IgD-negative memory B cell (primary cell): Measurements from ENCODE around the gene SETD4. TPM values are rescaled to one million over a fixed set of nuclear protein-coding genes. Genes with fewer than 3 reads are reported as not detected.

Experiments
- H3K27ac Mint-ChIP-seq, 3 donors: one replicate each; pipeline ENCODE4 v1.8.0; 2020 to 2022; ENCODE audit warnings: mild to moderate bottlenecking in 3 of 3, mixed read lengths in 3 of 3, moderate library complexity in 1 of 3
- H3K27me3 Mint-ChIP-seq: one replicate; pipeline ENCODE4 v1.8.0; 2021; ENCODE audit warnings: mixed read lengths
- H3K36me3 Mint-ChIP-seq: one replicate; pipeline ENCODE4 v1.8.0; 2020; ENCODE audit warnings: mild to moderate bottlenecking, mixed read lengths
- H3K4me1 Mint-ChIP-seq, 3 donors: one replicate each; pipeline ENCODE4 v1.8.0; 2020 to 2022; ENCODE audit warnings: mixed read lengths in 3 of 3, mild to moderate bottlenecking in 1 of 3
- H3K4me3 Mint-ChIP-seq, 4 donors: one replicate each; pipeline ENCODE4 v1.8.0; 2020 to 2022; ENCODE audit warnings: mild to moderate bottlenecking in 4 of 4, mixed read lengths in 4 of 4, moderate library complexity in 3 of 4
- H3K9me3 Mint-ChIP-seq, 3 donors: one replicate each; pipeline ENCODE4 v1.8.0; 2020 to 2021; ENCODE audit warnings: mixed read lengths in 3 of 3, mild to moderate bottlenecking in 1 of 3
- polyA plus RNA-seq: library from polyadenylated mRNA; unstranded; fragments of 300-500 nt; fragmentation: Illumina TruSeq; gene quantifications from one replicate; pipeline ENCODE4 v1.2.3, GENCODE V29; 2021

The SETD4 gene
- polyA plus RNA-seq, 1 donor from 2014 or later: 13.6 TPM

GRCh38 chr21:36022427-36023091 is 37.8 kb downstream of the SETD4 start:
- Mint-ChIP-seq H3K4me3 (no peak overlapping the region), H3K27me3 (peaks cover 3% of the 10 kb centered on the region), H3K4me1 (peaks cover 2 to 16% (median 6%) of the 10 kb centered on the region in 3 donors), H3K36me3 (no peaks in the 10 kb centered on the region), H3K27ac (no peak overlapping the region), H3K9me3 (peaks cover 0 to 5% (median 0%) of the 10 kb centered on the region in 3 donors)

GRCh38 chr21:36021251-36021837 is 39.0 kb downstream of the SETD4 start:
- Mint-ChIP-seq H3K4me3 (peak overlapping the region in 2 of 4 donors; percentile 30 to 31), H3K4me1 (peaks cover 2 to 16% (median 6%) of the 10 kb centered on the region in 3 donors), H3K27me3 (peaks cover 3% of the 10 kb centered on the region), H3K36me3 (no peaks in the 10 kb centered on the region), H3K27ac (no peak overlapping the region), H3K9me3 (peaks cover 0 to 5% (median 0%) of the 10 kb centered on the region in 3 donors)

- H3K27me3 Mint-ChIP-seq: peaks cover 25% of the 10 kb centered on the region
- no peaks in the 10 kb centered on the region for H3K9me3 Mint-ChIP-seq
- H3K4me3 Mint-ChIP-seq: no peak overlapping the region
- H3K36me3 Mint-ChIP-seq: peaks cover 2% of the 10 kb centered on the region
- H3K27ac Mint-ChIP-seq: no peak overlapping the region
- no peaks in the 10 kb centered on the region for H3K4me1 Mint-ChIP-seq
These were observed 45.3 kb downstream of the SETD4 start for GRCh38 chr21:36015045-36015444.

GRCh38 chr21:36010801-36011200 is 49.5 kb downstream of the SETD4 start:
- H3K9me3 Mint-ChIP-seq: no peaks in the 10 kb centered on the region

GRCh38 chr21:36008505-36008904 is 51.8 kb downstream of the SETD4 start:
- Mint-ChIP-seq H3K27me3 (peaks cover 14% of the 10 kb centered on the region), H3K36me3 (peaks cover 3% of the 10 kb centered on the region), H3K9me3 (no peaks in the 10 kb centered on the region), H3K27ac (no peak overlapping the region), H3K4me1 (no peaks in the 10 kb centered on the region), H3K4me3 (peak overlapping the region in 1 of 4 donors; percentile 43)

More at GRCh38 chr21:36010801-36011200, 49.5 kb downstream of the SETD4 start:
- no peak overlapping the region for H3K4me3 Mint-ChIP-seq
- H3K27me3 Mint-ChIP-seq: peaks cover 22% of the 10 kb centered on the region
- H3K36me3 Mint-ChIP-seq: peaks cover 2% of the 10 kb centered on the region
- H3K4me1 Mint-ChIP-seq: no peaks in the 10 kb centered on the region
- no peak overlapping the region for H3K27ac Mint-ChIP-seq

GRCh38 chr21:36005879-36006400 is 54.4 kb downstream of the SETD4 start:
- peaks cover 8% of the 10 kb centered on the region for H3K36me3 Mint-ChIP-seq
- peak overlapping the region in 1 of 3 donors; percentile 43 for H3K27ac Mint-ChIP-seq
- H3K4me3 Mint-ChIP-seq: no peak overlapping the region
- H3K9me3 Mint-ChIP-seq: peaks cover 0 to 5% (median 2%) of the 10 kb centered on the region in 3 donors
- H3K27me3 Mint-ChIP-seq: peaks cover 7% of the 10 kb centered on the region
- no peaks in the 10 kb centered on the region for H3K4me1 Mint-ChIP-seq

GRCh38 chr21:36005018-36005417 is 55.3 kb downstream of the SETD4 start:
- H3K36me3 Mint-ChIP-seq: peaks cover 8% of the 10 kb centered on the region
- H3K4me3 Mint-ChIP-seq: no peak overlapping the region
- no peaks in the 10 kb centered on the region for H3K4me1 Mint-ChIP-seq
- H3K27ac Mint-ChIP-seq: no peak overlapping the region
- peaks cover 4% of the 10 kb centered on the region for H3K27me3 Mint-ChIP-seq
- H3K9me3 Mint-ChIP-seq: peaks cover 1 to 5% (median 2%) of the 10 kb centered on the region in 3 donors

GRCh38 chr21:36004441-36004840 is 55.9 kb downstream of the SETD4 start:
- Mint-ChIP-seq H3K27me3 (peaks cover 4% of the 10 kb centered on the region), H3K4me1 (no peaks in the 10 kb centered on the region), H3K4me3 (no peak overlapping the region), H3K9me3 (peaks cover 2 to 5% (median 5%) of the 10 kb centered on the region in 3 donors), H3K36me3 (peaks cover 8% of the 10 kb centered on the region), H3K27ac (no peak overlapping the region)

GRCh38 chr21:36003776-36004175 is 56.5 kb downstream of the SETD4 start:
- Mint-ChIP-seq H3K27me3 (peaks cover 7% of the 10 kb centered on the region), H3K4me1 (no peaks in the 10 kb centered on the region), H3K4me3 (no peak overlapping the region), H3K36me3 (peaks cover 8% of the 10 kb centered on the region), H3K9me3 (peaks cover 2 to 5% (median 5%) of the 10 kb centered on the region in 3 donors), H3K27ac (no peak overlapping the region)

GRCh38 chr21:35996217-35996616 is 64.1 kb downstream of the SETD4 start:
- no peak overlapping the region for H3K4me3 Mint-ChIP-seq
- no peak overlapping the region for H3K27ac Mint-ChIP-seq
- H3K36me3 Mint-ChIP-seq: no peaks in the 10 kb centered on the region
- H3K27me3 Mint-ChIP-seq: peaks cover 21% of the 10 kb centered on the region
- H3K4me1 Mint-ChIP-seq: no peaks in the 10 kb centered on the region
- peaks cover 0 to 5% (median 0%) of the 10 kb centered on the region in 3 donors for H3K9me3 Mint-ChIP-seq

GRCh38 chr21:35995522-35996088 is 64.7 kb downstream of the SETD4 start:
- Mint-ChIP-seq H3K36me3 (no peaks in the 10 kb centered on the region), H3K27me3 (peaks cover 21% of the 10 kb centered on the region), H3K9me3 (peaks cover 0 to 5% (median 0%) of the 10 kb centered on the region in 3 donors), H3K4me1 (no peaks in the 10 kb centered on the region), H3K4me3 (no peak overlapping the region), H3K27ac (no peak overlapping the region)

- H3K27ac Mint-ChIP-seq: no peak overlapping the region
- peak overlapping the region in 1 of 4 donors; percentile 12 for H3K4me3 Mint-ChIP-seq
- H3K36me3 Mint-ChIP-seq: no peaks in the 10 kb centered on the region
- peaks cover 21% of the 10 kb centered on the region for H3K27me3 Mint-ChIP-seq
- no peaks in the 10 kb centered on the region for H3K4me1 Mint-ChIP-seq
- H3K9me3 Mint-ChIP-seq: peaks cover 0 to under 1% (median 0%) of the 10 kb centered on the region in 3 donors
These were observed 65.7 kb downstream of the SETD4 start for GRCh38 chr21:35994613-35995012.

GRCh38 chr21:35993875-35994490 is 66.3 kb downstream of the SETD4 start:
- Mint-ChIP-seq H3K27me3 (peaks cover 21% of the 10 kb centered on the region), H3K27ac (no peak overlapping the region), H3K4me3 (no peak overlapping the region), H3K36me3 (no peaks in the 10 kb centered on the region), H3K4me1 (no peaks in the 10 kb centered on the region), H3K9me3 (no peaks in the 10 kb centered on the region)

- no peaks in the 10 kb centered on the region for H3K36me3 Mint-ChIP-seq
- H3K4me3 Mint-ChIP-seq: no peak overlapping the region
- no peak overlapping the region for H3K27ac Mint-ChIP-seq
These were observed 69.2 kb downstream of the SETD4 start for GRCh38 chr21:35991131-35991530.

GRCh38 chr21:35990609-35991008 is 69.7 kb downstream of the SETD4 start:
- Mint-ChIP-seq H3K4me1 (no peaks in the 10 kb centered on the region), H3K9me3 (no peaks in the 10 kb centered on the region), H3K36me3 (no peaks in the 10 kb centered on the region), H3K4me3 (no peak overlapping the region), H3K27ac (no peak overlapping the region), H3K27me3 (peaks cover 4% of the 10 kb centered on the region)

More at GRCh38 chr21:35991131-35991530, 69.2 kb downstream of the SETD4 start:
- Mint-ChIP-seq H3K9me3 (no peaks in the 10 kb centered on the region), H3K27me3 (peaks cover 5% of the 10 kb centered on the region), H3K4me1 (no peaks in the 10 kb centered on the region)
